T1000 (cell line): Measurements from ENCODE around the gene NFIA.

Experiments used
- DNase-seq: peaks from one replicate; lab custom pipeline; 2025; ENCODE audit warnings: mixed read lengths; lab: John Stamatoyannopoulos, UW

Gene NFIA

GRCh38 chr1:61494000-61494399, 411.6 kb downstream of the NFIA start:
- no peak for DNase-seq

GRCh38 chr1:61496501-61496900, 414.1 kb downstream of the NFIA start:
- peak; percentile 33 for DNase-seq

- no peak for DNase-seq
Measured at GRCh38 chr1:61497013-61497412, 414.7 kb downstream of the NFIA start.

- DNase-seq = no peak
Measured at GRCh38 chr1:61498342-61498741, 416.0 kb downstream of the NFIA start.

- no peak for DNase-seq
Measured at GRCh38 chr1:61501971-61502916, 419.9 kb downstream of the NFIA start.

GRCh38 chr1:61504305-61504704, 421.9 kb downstream of the NFIA start:
- no peak for DNase-seq

- no peak for DNase-seq
Measured at GRCh38 chr1:61504852-61505390, 422.6 kb downstream of the NFIA start.

GRCh38 chr1:61506236-61506635, 423.9 kb downstream of the NFIA start:
- DNase-seq = no peak

- DNase-seq = no peak
Measured at GRCh38 chr1:61506944-61507500, 424.7 kb downstream of the NFIA start.
